ENCODE measurements around the gene CFAP43. TPM values are rescaled to one million over a fixed set of nuclear protein-coding genes. Genes with fewer than 3 reads are reported as not detected.

Gene CFAP43
- total and polyA plus RNA-seq, 4 donors, result 0.10 to 0.33 (median 0.15) TPM

- no peaks in the 10 kb centered on the region for H3K36me3 ChIP-seq (ENCODE audit: control insufficient read depth in 4 of 4, insufficient read depth in 3 of 4, low read depth in 1 of 4, low read length in 3 of 4)
- TF ChIP-seq GABPA (IDR thresholded peaks at IDR 0.05 in 1 of 2, conservative IDR thresholded peaks at IDR 0.05 in 1 of 2), result no peak
- no peaks in the 10 kb centered on the region for H3K27me3 ChIP-seq (ENCODE audit: control insufficient read depth in 4 of 4, insufficient read depth in 4 of 4, low read length in 3 of 4)
- H3K27ac ChIP-seq (ENCODE audit: low read depth in 1 of 2, low read length in 2 of 2), result no peak overlapping the region
- no peak overlapping the region for H3K9ac ChIP-seq (ENCODE audit: low read depth in 1 of 2, low read length in 2 of 2)
- WGBS, result 78% methylated on average over 3 of the region's 3 CpGs
- H3K4me1 ChIP-seq (ENCODE audit: control insufficient read depth in 4 of 4, insufficient read depth in 4 of 4, low read length in 3 of 4), result no peaks in the 10 kb centered on the region
- H3K4me3 ChIP-seq (ENCODE audit: low read depth in 1 of 3, low read length in 3 of 3), result no peak overlapping the region
- no peak for DNase-seq (ENCODE audit: low spot score)
- no peaks in the 10 kb centered on the region for H3K9me3 ChIP-seq (ENCODE audit: control insufficient read depth in 4 of 4, low read length in 3 of 4)
These were observed 88.3 kb downstream of the CFAP43 start for GRCh38 chr10:104143829-104144228.

- H3K9me3 ChIP-seq (ENCODE audit: control insufficient read depth in 4 of 4, low read length in 3 of 4), result no peaks in the 10 kb centered on the region
- H3K9ac ChIP-seq (ENCODE audit: low read depth in 1 of 2, low read length in 2 of 2), result no peak overlapping the region
- WGBS, result 41% methylated on average over 1 of the region's 1 CpG
- no peak for TF ChIP-seq JUND (IDR thresholded peaks at IDR 0.05)
- no peak for TF ChIP-seq TAF1 (conservative IDR thresholded peaks at IDR 0.05)
- TF ChIP-seq RAD21 (IDR thresholded peaks at IDR 0.05), result no peak
- TF ChIP-seq HNF4A (conservative IDR thresholded peaks at IDR 0.05), result no peak
- TF ChIP-seq MAX (IDR thresholded peaks at IDR 0.05), result no peak
- no peak for TF ChIP-seq NR2F2 (IDR thresholded peaks at IDR 0.05)
- TF ChIP-seq EGR1 (IDR thresholded peaks at IDR 0.05; ENCODE audit: low read depth in 2 of 2), result no peak
- TF ChIP-seq FOXA2 (IDR thresholded peaks at IDR 0.05), result no peak
- no peak for TF ChIP-seq REST (IDR thresholded peaks at IDR 0.05)
- no peak for TF ChIP-seq FOXA1 (IDR thresholded peaks at IDR 0.05)
- no peak for TF ChIP-seq RXRA (IDR thresholded peaks at IDR 0.05)
- TF ChIP-seq CTCF (IDR thresholded peaks at IDR 0.05; ENCODE audit: low read depth, low read length, missing input control), result no peak
- H3K27me3 ChIP-seq (ENCODE audit: control insufficient read depth in 4 of 4, insufficient read depth in 4 of 4, low read length in 3 of 4), result no peaks in the 10 kb centered on the region
- no peaks in the 10 kb centered on the region for H3K4me1 ChIP-seq (ENCODE audit: control insufficient read depth in 4 of 4, insufficient read depth in 4 of 4, low read length in 3 of 4)
- H3K27ac ChIP-seq (ENCODE audit: low read depth in 1 of 2, low read length in 2 of 2), result no peak overlapping the region
- H3K36me3 ChIP-seq (ENCODE audit: control insufficient read depth in 4 of 4, insufficient read depth in 3 of 4, low read depth in 1 of 4, low read length in 3 of 4), result no peaks in the 10 kb centered on the region
- H3K4me3 ChIP-seq (ENCODE audit: low read depth in 1 of 3, low read length in 3 of 3), result no peak overlapping the region
- DNase-seq (ENCODE audit: low spot score), result no peak
These were observed 90.1 kb downstream of the CFAP43 start for GRCh38 chr10:104142081-104142480.

GRCh38 chr10:104139221-104139620, 92.9 kb downstream of the CFAP43 start:
- no peaks in the 10 kb centered on the region for H3K9me3 ChIP-seq (ENCODE audit: control insufficient read depth in 4 of 4, low read length in 3 of 4)
- no peaks in the 10 kb centered on the region for H3K4me1 ChIP-seq (ENCODE audit: control insufficient read depth in 4 of 4, insufficient read depth in 4 of 4, low read length in 3 of 4)
- H3K27ac ChIP-seq (ENCODE audit: low read depth in 1 of 2, low read length in 2 of 2), result no peak overlapping the region
- TF ChIP-seq ATF3 (IDR thresholded peaks at IDR 0.05) (no peak), MAX (IDR thresholded peaks at IDR 0.05) (no peak), RXRA (IDR thresholded peaks at IDR 0.05) (no peak), FOXA2 (IDR thresholded peaks at IDR 0.05) (no peak)
- no peak overlapping the region for H3K9ac ChIP-seq (ENCODE audit: low read depth in 1 of 2, low read length in 2 of 2)
- DNase-seq (ENCODE audit: low spot score), result no peak
- no peak overlapping the region for H3K4me3 ChIP-seq (ENCODE audit: low read depth in 1 of 3, low read length in 3 of 3)
- H3K36me3 ChIP-seq (ENCODE audit: control insufficient read depth in 4 of 4, insufficient read depth in 3 of 4, low read depth in 1 of 4, low read length in 3 of 4), result no peaks in the 10 kb centered on the region
- H3K27me3 ChIP-seq (ENCODE audit: control insufficient read depth in 4 of 4, insufficient read depth in 4 of 4, low read length in 3 of 4), result no peaks in the 10 kb centered on the region
- 77% methylated on average over 5 of the region's 5 CpGs for WGBS

All from liver (tissue), 9 donors.